Smooth muscle cell (in vitro differentiated cells): ENCODE results near the gene CYGB. TPM values are rescaled to one million over a fixed set of nuclear protein-coding genes. Genes with fewer than 3 reads are reported as not detected.

Experiments used
- DNase-seq: peaks from one replicate; lab custom pipeline; 2025; ENCODE audit not compliant: unreplicated experiment; lab: John Stamatoyannopoulos, UW
- H2AFZ ChIP-seq: fragments of 200-600 bp; sonication (generic); 2 replicates; pipeline ENCODE4 v1.6.0; 2016; ENCODE audit warnings: antibody characterized with exemption, low read depth, mild to moderate bottlenecking
- H3F3A ChIP-seq: fragments of 200-600 bp; sonication (generic); 2 replicates; pipeline ENCODE4 v1.6.0; 2017; ENCODE audit warnings: antibody characterized with exemption, low read depth
- H3K27ac ChIP-seq: fragments of 200-600 bp; sonication (generic); 2 replicates; pipeline ENCODE4 v1.5.1; 2016; ENCODE audit warnings: low read depth, mild to moderate bottlenecking
- H3K27me3 ChIP-seq: fragments of 200-600 bp; sonication (generic); 2 replicates; pipeline ENCODE4 v1.6.1; 2016; ENCODE audit warnings: low read depth, mild to moderate bottlenecking
- H3K36me3 ChIP-seq: fragments of 200-600 bp; sonication (generic); 2 replicates; pipeline ENCODE4 v1.5.1; 2016; ENCODE audit warnings: low read depth
- H3K4me1 ChIP-seq: fragments of 200-600 bp; sonication (generic); 2 replicates; pipeline ENCODE4 v1.5.1; 2016; ENCODE audit warnings: low read depth
- H3K4me2 ChIP-seq: fragments of 200-600 bp; sonication (generic); 2 replicates; pipeline ENCODE4 v1.6.0; 2016; ENCODE audit warnings: mild to moderate bottlenecking
- H3K4me3 ChIP-seq: fragments of 200-600 bp; sonication (generic); 2 replicates; pipeline ENCODE4 v1.5.1; 2016; ENCODE audit warnings: mild to moderate bottlenecking
- H3K79me2 ChIP-seq: fragments of 200-600 bp; sonication (generic); 2 replicates; pipeline ENCODE4 v1.6.0; 2016; ENCODE audit warnings: low read depth, mild to moderate bottlenecking
- H3K9ac ChIP-seq: fragments of 200-600 bp; sonication (generic); 2 replicates; pipeline ENCODE4 v1.6.0; 2016; ENCODE audit warnings: low read depth
- H3K9me3 ChIP-seq: fragments of 200-600 bp; sonication (generic); replicated peaks from 2 replicates; pipeline ENCODE4 v1.5.1; 2016; ENCODE audit warnings: low read depth
- H4K20me1 ChIP-seq: fragments of 200-600 bp; sonication (generic); 2 replicates; pipeline ENCODE4 v1.6.0; 2016; ENCODE audit warnings: low read depth
- CTCF ChIP-seq: fragments of 200-600 bp; sonication (generic); IDR thresholded peaks from 2 replicates; pipeline ENCODE4 v1.5.1; 2017; ENCODE audit warnings: borderline replicate concordance, mild to moderate bottlenecking, antibody characterized with exemption; ENCODE audit not compliant: insufficient read depth, poor library complexity, severe bottlenecking
- WGBS: methylation state at CpG from one replicate; pipeline ENCODE4 v1.1.7; 2016; ENCODE audit warnings: low lambda C conversion rate; 5-methylcytosine and 5-hydroxymethylcytosine counted together
- polyA plus RNA-seq: library from polyadenylated mRNA; unstranded; fragments of >200 nt; fragmentation: Nextera tagmentation; extraction: Ambion mirVana; gene quantifications from 2 replicates; pipeline ENCODE4 v1.2.1, GENCODE V29; 2016
- total RNA-seq: library from RNA; depleted of rRNA; stranded (reverse); fragments of >200 nt; gene quantifications from 2 replicates; pipeline ENCODE4 v1.2.3, GENCODE V29; 2014

CYGB gene
- total and polyA plus RNA-seq, 2 experiments from 2014 or later: 13.9 to 22.2 TPM

- Histone ChIP-seq H2AFZ (no peak overlapping the region), H3F3A (no peaks in the 10 kb centered on the region), H4K20me1 (no peaks in the 10 kb centered on the region), H3K4me2 (no peak overlapping the region), H3K79me2 (no peaks in the 10 kb centered on the region), H3K4me3 (no peak overlapping the region), H3K27me3 (no peaks in the 10 kb centered on the region), H3K9me3 (no peaks in the 10 kb centered on the region), H3K4me1 (no peaks in the 10 kb centered on the region), H3K27ac (no peak overlapping the region), H3K36me3 (no peaks in the 10 kb centered on the region), H3K9ac (no peak overlapping the region)
- WGBS: 89% methylated on average over 18 of the region's 21 CpGs
- no peak for TF ChIP-seq CTCF
- no peak for DNase-seq
Observed at GRCh38 chr17:76481071-76481655, 56.3 kb downstream of the CYGB start.

- H4K20me1 ChIP-seq: no peaks in the 10 kb centered on the region
- H3K36me3 ChIP-seq: no peaks in the 10 kb centered on the region
- no peak for DNase-seq
- H3K9ac ChIP-seq: no peak overlapping the region
- H3K9me3 ChIP-seq: no peaks in the 10 kb centered on the region
- H3F3A ChIP-seq: no peaks in the 10 kb centered on the region
- H3K79me2 ChIP-seq: no peaks in the 10 kb centered on the region
- WGBS: 71% methylated on average over 15 of the region's 15 CpGs
- H3K4me3 ChIP-seq: no peak overlapping the region
- H3K4me1 ChIP-seq: no peaks in the 10 kb centered on the region
- no peak for TF ChIP-seq CTCF
- no peak overlapping the region for H3K27ac ChIP-seq
- H2AFZ ChIP-seq: no peak overlapping the region
- H3K4me2 ChIP-seq: no peak overlapping the region
- no peaks in the 10 kb centered on the region for H3K27me3 ChIP-seq
Observed at GRCh38 chr17:76480632-76481031, 56.9 kb downstream of the CYGB start.

GRCh38 chr17:76479515-76480060, 57.9 kb downstream of the CYGB start:
- H3K4me2 ChIP-seq: no peak overlapping the region
- H3K27ac ChIP-seq: no peak overlapping the region
- no peaks in the 10 kb centered on the region for H3K4me1 ChIP-seq
- no peak overlapping the region for H3K9ac ChIP-seq
- no peak for DNase-seq
- H3F3A ChIP-seq: no peaks in the 10 kb centered on the region
- no peak for TF ChIP-seq CTCF
- 95% methylated on average over 14 of the region's 14 CpGs for WGBS
- no peaks in the 10 kb centered on the region for H3K27me3 ChIP-seq
- H4K20me1 ChIP-seq: no peaks in the 10 kb centered on the region
- H2AFZ ChIP-seq: no peak overlapping the region
- H3K36me3 ChIP-seq: no peaks in the 10 kb centered on the region
- H3K79me2 ChIP-seq: no peaks in the 10 kb centered on the region
- no peaks in the 10 kb centered on the region for H3K9me3 ChIP-seq
- H3K4me3 ChIP-seq: no peak overlapping the region
